T-cell (primary cell): ENCODE results near the gene BCL2L1. TPM values are rescaled to one million over a fixed set of nuclear protein-coding genes. Genes with fewer than 3 reads are reported as not detected.
A peak's percentile ranks its signal among the peaks of the same experiment; 100 is the strongest.

ENCODE experiments used
- ATAC-seq, 4 experiments: fragments of 200-7000 bp in 3 of 4; fragments of 150-1000 bp in 1 of 4; cut with Tn5 transposase; replicated peaks in 1 of 4; 1 replicate in 3 of 4; 2 replicates in 1 of 4; pipeline ENCODE4 v1.10.0; 2021; ENCODE audit warnings: moderate library complexity in 3 of 4, mild to moderate bottlenecking in 2 of 4, moderate number of reproducible peaks in 1 of 4
- CTCF ChIA-PET, 2 donors: fragments of 300-600 bp; sonication (Branson Sonifier 250); formaldehyde crosslinking; loops; one replicate each; lab custom pipeline; 2022; ENCODE audit warnings: antibody characterized with exemption in 2 of 2; lab: Charles Lee
- POLR2A ChIA-PET, 2 donors: fragments of 300-600 bp; sonication (Branson Sonifier 250); formaldehyde crosslinking; loops; one replicate each; lab custom pipeline; 2022; ENCODE audit warnings: antibody characterized with exemption in 2 of 2; lab: Charles Lee
- DNase-seq, 35 experiments: peaks; one replicate each; pipeline versions ENCODE4 v3.0.0 to v3.0.0-alpha.2; 2013 to 2023
- H3K27ac ChIP-seq: one replicate; pipeline ENCODE4 v1.5.1; 2013; ENCODE audit warnings: low read length
- H3K27me3 ChIP-seq, 2 experiments: replicated peaks in 1 of 2; 1 replicate in 1 of 2; 2 replicates in 1 of 2; pipeline versions ENCODE4 v1.6.1 to v1.7.0; 2013; ENCODE audit warnings: low read length in 1 of 2, mixed read lengths in 1 of 2; ENCODE audit not compliant: control insufficient read depth in 2 of 2, insufficient read depth in 2 of 2; ENCODE audit errors: extremely low read depth in 1 of 2
- H3K36me3 ChIP-seq, 2 donors: 1 replicate in 1 of 2; 2 replicates in 1 of 2; pipeline versions ENCODE4 v1.6.1 to v1.7.0; 2013; ENCODE audit warnings: low read length in 1 of 2; ENCODE audit not compliant: control insufficient read depth in 2 of 2, insufficient read depth in 1 of 2; ENCODE audit errors: extremely low read depth in 1 of 2
- H3K4me1 ChIP-seq, 2 experiments: 1 replicate in 1 of 2; 2 replicates in 1 of 2; pipeline versions ENCODE4 v1.6.1 to v1.7.0; 2013; ENCODE audit warnings: low read length in 2 of 2, mixed read lengths in 1 of 2; ENCODE audit not compliant: insufficient read depth in 2 of 2, control insufficient read depth in 1 of 2; ENCODE audit errors: extremely low read depth in 1 of 2
- H3K4me3 ChIP-seq, 2 donors: 1 replicate in 1 of 2; 2 replicates in 1 of 2; pipeline versions ENCODE4 v1.5.1 to v1.7.0; 2013; ENCODE audit warnings: mild to moderate bottlenecking in 2 of 2, low read length in 1 of 2, moderate library complexity in 1 of 2; ENCODE audit not compliant: control insufficient read depth in 1 of 2; ENCODE audit errors: extremely low read depth in 1 of 2
- H3K9me3 ChIP-seq: 2 replicates; pipeline ENCODE4 v1.7.0; 2013
- H3K27ac Mint-ChIP-seq, 2 donors: one replicate each; pipeline ENCODE4 v1.8.0; 2020 to 2021; ENCODE audit warnings: mild to moderate bottlenecking in 2 of 2, mixed read lengths in 2 of 2
- H3K27me3 Mint-ChIP-seq, 2 donors: one replicate each; pipeline ENCODE4 v1.8.0; 2021 to 2022; ENCODE audit warnings: mixed read lengths in 2 of 2
- H3K36me3 Mint-ChIP-seq: one replicate; pipeline ENCODE4 v1.8.0; 2021; ENCODE audit warnings: mixed read lengths
- H3K4me1 Mint-ChIP-seq, 3 donors: one replicate each; pipeline ENCODE4 v1.8.0; 2020 to 2022; ENCODE audit warnings: mixed read lengths in 3 of 3, mild to moderate bottlenecking in 1 of 3
- H3K4me3 Mint-ChIP-seq, 3 donors: one replicate each; pipeline ENCODE4 v1.8.0; 2020 to 2022; ENCODE audit warnings: mild to moderate bottlenecking in 3 of 3, mixed read lengths in 3 of 3, moderate library complexity in 3 of 3
- H3K9me3 Mint-ChIP-seq, 3 donors: one replicate each; pipeline ENCODE4 v1.8.0; 2020 to 2022; ENCODE audit warnings: mixed read lengths in 3 of 3
- WGBS: methylation state at CpG from one replicate; pipeline ENCODE4 v1.1.5; 2013; ENCODE audit warnings: missing lambda C conversion rate; ENCODE audit not compliant: insufficient coverage; 5-methylcytosine and 5-hydroxymethylcytosine counted together
- total RNA-seq, 35 experiments: library from RNA in 6 of 35; stranded (reverse) in 6 of 35; fragments of 120-200 nt in 1 of 35; gene quantifications; one replicate each; pipeline versions ENCODE4 v1.2.1 to v1.2.4 and lab custom pipeline; 2013 to 2026

The BCL2L1 gene
- total RNA-seq, 5 donors from 2014 or later (not counting 1 experiment from before 2014, with no cell fraction given), result 26.6 to 33.8 (median 27.7) TPM

GRCh38 chr20:31691646-31692275 lies 30.9 kb downstream of the BCL2L1 start:
- POLR2A ChIA-PET, result interaction anchor here in 1 of 2 donors (0.6 kb wide), 2 partner anchors 9 to 10 kb away, joined by 3 read pairs; no protein-coding TSS in a partner anchor

GRCh38 chr20:31690124-31690666 lies 32.5 kb downstream of the BCL2L1 start:
- no peaks in the 10 kb centered on the region for H3K9me3 Mint-ChIP-seq
- Histone ChIP-seq H3K9me3 (no peaks in the 10 kb centered on the region), H3K36me3 (peaks cover 4 to 31% of the 10 kb centered on the region in 2 donors), H3K27ac (no peak overlapping the region), H3K4me1 (peaks cover 20 to 51% of the 10 kb centered on the region in 2 experiments), H3K27me3 (no peaks in the 10 kb centered on the region), H3K4me3 (no peak overlapping the region)
- no peak overlapping the region for H3K4me3 Mint-ChIP-seq
- no peaks in the 10 kb centered on the region for H3K27me3 Mint-ChIP-seq
- ATAC-seq (no peak), DNase-seq (no peak)
- peaks cover 49 to 72% (median 55%) of the 10 kb centered on the region in 3 donors for H3K4me1 Mint-ChIP-seq
- H3K36me3 Mint-ChIP-seq, result peaks cover 34% of the 10 kb centered on the region
- WGBS, result 95% methylated on average over 3 of the region's 3 CpGs
- H3K27ac Mint-ChIP-seq, result peak overlapping the region; percentile 45 to 80
- ChIA-PET POLR2A (interaction anchor here in 1 of 2 donors (0.7 kb wide), 1 partner anchor 26 kb away, joined by 3 read pairs; no protein-coding TSS in a partner anchor), CTCF (no interaction called here)

More at GRCh38 chr20:31691646-31692275, 30.9 kb downstream of the BCL2L1 start:
- no peaks in the 10 kb centered on the region for H3K27me3 ChIP-seq
- H3K27ac ChIP-seq, result peak overlapping the region; percentile 28
- DNase-seq (no peak), ATAC-seq (no peak)
- peaks cover 12 to 44% of the 10 kb centered on the region in 2 experiments for H3K4me1 ChIP-seq
- no CpG with 5 or more reads among the region's 1 CpG for WGBS
- CTCF ChIA-PET, result interaction anchor here in 1 of 2 donors (0.6 kb wide), 1 partner anchor 33 kb away, joined by 3 read pairs; no protein-coding TSS in a partner anchor
- H3K36me3 Mint-ChIP-seq, result peaks cover 33% of the 10 kb centered on the region
- H3K9me3 ChIP-seq, result no peaks in the 10 kb centered on the region
- H3K27me3 Mint-ChIP-seq, result no peaks in the 10 kb centered on the region
- H3K4me1 Mint-ChIP-seq, result peaks cover 43 to 65% (median 48%) of the 10 kb centered on the region in 3 donors
- H3K9me3 Mint-ChIP-seq, result no peaks in the 10 kb centered on the region
- peaks cover 4 to 35% of the 10 kb centered on the region in 2 donors for H3K36me3 ChIP-seq
- H3K4me3 ChIP-seq, result no peak overlapping the region
- no peak overlapping the region for H3K4me3 Mint-ChIP-seq
- peak overlapping the region; percentile 84 to 86 for H3K27ac Mint-ChIP-seq

GRCh38 chr20:31689141-31689540 lies 33.5 kb downstream of the BCL2L1 start:
- no peaks in the 10 kb centered on the region for H3K27me3 Mint-ChIP-seq
- peak overlapping the region; percentile 69 to 76 for H3K27ac Mint-ChIP-seq
- H3K4me1 ChIP-seq, result peaks cover 24 to 53% of the 10 kb centered on the region in 2 experiments
- no peak overlapping the region for H3K27ac ChIP-seq
- no peak overlapping the region for H3K4me3 ChIP-seq
- CTCF ChIA-PET, result no interaction called here
- ATAC-seq, result no peak
- H3K36me3 Mint-ChIP-seq, result peaks cover 34% of the 10 kb centered on the region
- H3K9me3 Mint-ChIP-seq, result no peaks in the 10 kb centered on the region
- peaks cover 4 to 31% of the 10 kb centered on the region in 2 donors for H3K36me3 ChIP-seq
- no peak overlapping the region for H3K4me3 Mint-ChIP-seq
- WGBS, result 100% methylated on average over 1 of the region's 5 CpGs
- POLR2A ChIA-PET, result no interaction called here
- peaks cover 49 to 71% (median 54%) of the 10 kb centered on the region in 3 donors for H3K4me1 Mint-ChIP-seq
- H3K9me3 ChIP-seq, result no peaks in the 10 kb centered on the region
- H3K27me3 ChIP-seq, result no peaks in the 10 kb centered on the region
- no peak for DNase-seq

- H3K36me3 Mint-ChIP-seq, result peaks cover 39% of the 10 kb centered on the region
- Histone ChIP-seq H3K36me3 (peaks cover 4 to 35% of the 10 kb centered on the region in 2 donors), H3K4me3 (no peak overlapping the region), H3K9me3 (no peaks in the 10 kb centered on the region), H3K4me1 (peaks cover 21 to 52% of the 10 kb centered on the region in 2 experiments), H3K27ac (no peak overlapping the region), H3K27me3 (no peaks in the 10 kb centered on the region)
- no CpG with 5 or more reads among the region's 3 CpGs for WGBS
- H3K27ac Mint-ChIP-seq, result peak overlapping the region in 1 of 2 donors; percentile 49
- ChIA-PET POLR2A (interaction anchor here (0.7 kb wide), 2 partner anchors 12 to 31 kb away, joined by 4 to 7 read pairs; no protein-coding TSS in a partner anchor), CTCF (interaction anchor here in 1 of 2 donors (0.7 kb wide), 1 partner anchor 110 kb away, joined by 5 read pairs; no protein-coding TSS in a partner anchor)
- no peaks in the 10 kb centered on the region for H3K9me3 Mint-ChIP-seq
- no peak for DNase-seq
- H3K27me3 Mint-ChIP-seq, result no peaks in the 10 kb centered on the region
- ATAC-seq, result no peak
- H3K4me1 Mint-ChIP-seq, result peaks cover 59 to 76% (median 62%) of the 10 kb centered on the region in 3 donors
- no peak overlapping the region for H3K4me3 Mint-ChIP-seq
Observed at GRCh38 chr20:31687777-31688176, 34.9 kb downstream of the BCL2L1 start.

- Histone ChIP-seq H3K9me3 (no peaks in the 10 kb centered on the region), H3K27ac (peak overlapping the region; percentile 19), H3K27me3 (no peaks in the 10 kb centered on the region), H3K4me1 (peaks cover 15 to 54% of the 10 kb centered on the region in 2 experiments), H3K4me3 (no peak overlapping the region), H3K36me3 (peaks cover 4 to 36% of the 10 kb centered on the region in 2 donors)
- peaks cover 31% of the 10 kb centered on the region for H3K36me3 Mint-ChIP-seq
- H3K9me3 Mint-ChIP-seq, result no peaks in the 10 kb centered on the region
- CTCF ChIA-PET, result interaction anchor here (0.7 to 2.2 kb wide), 4 partner anchors 10 to 38 kb away, joined by 4 to 17 read pairs (median 9); no protein-coding TSS in a partner anchor
- peak overlapping the region in 1 of 3 donors; percentile 29 for H3K4me3 Mint-ChIP-seq
- DNase-seq, result no peak
- POLR2A ChIA-PET, result interaction anchor here in 1 of 2 donors (0.6 kb wide), 1 partner anchor 12 kb away, joined by 19 read pairs; no protein-coding TSS in a partner anchor
- 100% methylated on average over 1 of the region's 2 CpGs for WGBS
- H3K27me3 Mint-ChIP-seq, result no peaks in the 10 kb centered on the region
- peak overlapping the region; percentile 59 to 84 for H3K27ac Mint-ChIP-seq
- ATAC-seq, result no peak
- peaks cover 62 to 78% (median 64%) of the 10 kb centered on the region in 3 donors for H3K4me1 Mint-ChIP-seq
Observed at GRCh38 chr20:31685853-31686643, 36.6 kb downstream of the BCL2L1 start.
